HepG2 (cell line): ENCODE data around the gene GCDH. TPM values are rescaled to one million over a fixed set of nuclear protein-coding genes. Genes with fewer than 3 reads are reported as not detected.

ENCODE experiments used
- HDAC1 ChIP-seq: sonication (generic); formaldehyde crosslinking; IDR thresholded peaks from 2 replicates; pipeline ENCODE4 v1.5.1; 2020; ENCODE audit warnings: mild to moderate bottlenecking, missing genetic modification reagents
- KAT8 ChIP-seq: IDR thresholded peaks from 2 replicates; pipeline ENCODE4 v1.6.1; 2016; ENCODE audit warnings: missing genetic modification reagents, missing compliant biosample characterization
- KDM1A ChIP-seq: IDR thresholded peaks from 2 replicates; pipeline ENCODE4 v1.6.1; 2016; ENCODE audit warnings: missing compliant biosample characterization
- PCBP2 ChIP-seq: fragments of 200-400 bp; formaldehyde crosslinking; optimal IDR thresholded peaks from 2 replicates; pipeline ENCODE3; 2018; ENCODE audit warnings: low read length, low read depth; ENCODE audit not compliant: poor library complexity, severe bottlenecking
- POLR2A ChIP-seq, 2 experiments: IDR thresholded peaks; 2 replicates each; pipeline ENCODE4 v1.6.1; 2011; ENCODE audit warnings: low read depth in 2 of 2, low read length in 2 of 2, mild to moderate bottlenecking in 1 of 2, moderate library complexity in 1 of 2; ENCODE audit not compliant: insufficient read depth in 1 of 2
- RFXAP ChIP-seq: sonication (generic); formaldehyde crosslinking; IDR thresholded peaks from 2 replicates; pipeline ENCODE4 v1.4.0; 2020; ENCODE audit warnings: missing genetic modification reagents, borderline replicate concordance
- SMYD3 ChIP-seq: sonication (generic); formaldehyde crosslinking; IDR thresholded peaks from 2 replicates; pipeline ENCODE4 v1.8.1; 2023; ENCODE audit warnings: mild to moderate bottlenecking, missing genetic modification reagents
- ZNF256 ChIP-seq: sonication (generic); formaldehyde crosslinking; conservative IDR thresholded peaks from 2 replicates; pipeline ENCODE4 v1.4.0; 2020; ENCODE audit warnings: missing genetic modification reagents
- ZNF781 ChIP-seq: sonication (generic); formaldehyde crosslinking; IDR thresholded peaks from 2 replicates; pipeline ENCODE4 v1.5.1; 2020; ENCODE audit warnings: borderline replicate concordance, mild to moderate bottlenecking, missing genetic modification reagents; ENCODE audit errors: not compliant biosample characterization
- polyA plus RNA-seq, 8 experiments: library from polyadenylated mRNA; depleted of rRNA in 3 of 8; stranded (reverse) in 7 of 8; unstranded in 1 of 8; fragments of >200 nt; fragmentation: Illumina TruSeq in 4 of 8; extraction: Trizol in 4 of 8; gene quantifications; 2 replicates each; pipeline versions ENCODE4 v1.2.1 to v1.2.3, GENCODE V29; 2011 to 2016; ENCODE audit warnings: low read depth in 4 of 8, missing spikeins in 1 of 8, mixed read lengths in 1 of 8; ENCODE audit not compliant: insufficient read depth in 1 of 8
- total RNA-seq, 5 experiments: library from RNA; depleted of rRNA; stranded (reverse); fragments of >200 nt; fragmentation: Illumina TruSeq; extraction: Trizol; gene quantifications; 2 replicates each; pipeline ENCODE4 v1.2.3, GENCODE V29; 2016; ENCODE audit warnings: low read depth in 1 of 5
- TF ChIP-seq, protein P1 (sequence below): sonication (generic); formaldehyde crosslinking; IDR thresholded peaks from 2 replicates; pipeline ENCODE4 v1.4.0; 2020; ENCODE audit warnings: missing genetic modification reagents
- TF ChIP-seq, protein P2 (sequence below): sonication (generic); formaldehyde crosslinking; IDR thresholded peaks from 2 replicates; pipeline ENCODE4 v1.5.0; 2020; ENCODE audit warnings: missing genetic modification reagents, mild to moderate bottlenecking, borderline replicate concordance
- TF ChIP-seq, protein P3 (sequence below): sonication (generic); formaldehyde crosslinking; IDR thresholded peaks from 2 replicates; pipeline ENCODE4 v1.4.0; 2020; ENCODE audit warnings: missing genetic modification reagents
- TF ChIP-seq, protein P4 (sequence below): sonication (generic); formaldehyde crosslinking; IDR thresholded peaks from 2 replicates; pipeline ENCODE4 v1.4.0; 2020; ENCODE audit warnings: mild to moderate bottlenecking, low read depth, missing genetic modification reagents
- TF ChIP-seq, protein P5 (sequence below): sonication (generic); formaldehyde crosslinking; IDR thresholded peaks from 2 replicates; pipeline ENCODE4 v1.5.0; 2020; ENCODE audit warnings: missing genetic modification reagents

The GCDH gene
- total and polyA plus RNA-seq, 2 of the 13 experiments (the other 11 are each of a cell fraction or from before 2014, with no cell fraction given) = 15.1 to 38.0 TPM

DNA sequence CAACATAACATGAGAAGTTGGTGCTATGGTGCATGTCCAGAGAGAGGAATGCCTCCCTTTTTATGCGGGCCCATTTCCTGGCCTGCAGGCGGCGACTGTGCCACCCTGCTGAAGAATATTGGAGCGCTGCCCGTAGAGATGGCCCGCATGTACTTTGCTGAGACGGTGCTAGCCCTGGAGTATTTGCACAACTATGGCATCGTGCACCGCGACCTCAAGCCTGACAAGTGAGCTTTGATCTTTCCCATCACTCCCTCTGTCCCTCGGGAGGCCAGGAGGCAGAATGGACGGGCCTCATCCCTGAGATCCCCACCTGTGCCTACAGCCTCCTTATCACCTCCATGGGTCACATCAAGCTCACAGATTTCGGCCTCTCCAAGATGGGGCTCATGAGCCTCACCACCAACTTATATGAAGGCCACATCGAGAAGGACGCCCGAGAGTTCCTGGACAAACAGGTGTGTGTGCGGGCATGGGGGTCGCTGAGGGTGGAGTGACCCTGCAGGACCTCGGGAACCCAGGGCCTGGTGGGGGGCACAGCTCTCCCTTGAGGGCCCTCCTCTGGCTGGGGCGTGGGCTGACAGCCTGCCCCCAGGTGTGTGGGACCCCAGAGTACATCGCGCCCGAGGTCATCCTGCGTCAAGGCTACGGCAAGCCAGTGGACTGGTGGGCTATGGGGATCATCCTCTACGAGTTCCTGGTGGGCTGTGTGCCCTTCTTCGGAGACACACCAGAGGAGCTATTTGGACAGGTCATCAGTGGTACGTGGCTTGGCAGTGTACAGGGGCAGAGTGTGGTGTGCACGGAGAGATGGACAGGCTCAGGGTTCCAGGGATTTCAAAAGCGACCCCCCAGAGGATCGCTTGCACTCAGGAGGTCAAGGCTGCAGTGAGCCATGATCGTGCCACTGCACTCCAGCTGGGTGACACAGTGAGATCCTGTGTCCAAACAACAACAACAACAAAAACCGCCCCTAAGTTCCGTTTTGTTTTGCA is 25.9 kb upstream of the GCDH start (continued):
- TF ChIP-seq, protein P1, sequence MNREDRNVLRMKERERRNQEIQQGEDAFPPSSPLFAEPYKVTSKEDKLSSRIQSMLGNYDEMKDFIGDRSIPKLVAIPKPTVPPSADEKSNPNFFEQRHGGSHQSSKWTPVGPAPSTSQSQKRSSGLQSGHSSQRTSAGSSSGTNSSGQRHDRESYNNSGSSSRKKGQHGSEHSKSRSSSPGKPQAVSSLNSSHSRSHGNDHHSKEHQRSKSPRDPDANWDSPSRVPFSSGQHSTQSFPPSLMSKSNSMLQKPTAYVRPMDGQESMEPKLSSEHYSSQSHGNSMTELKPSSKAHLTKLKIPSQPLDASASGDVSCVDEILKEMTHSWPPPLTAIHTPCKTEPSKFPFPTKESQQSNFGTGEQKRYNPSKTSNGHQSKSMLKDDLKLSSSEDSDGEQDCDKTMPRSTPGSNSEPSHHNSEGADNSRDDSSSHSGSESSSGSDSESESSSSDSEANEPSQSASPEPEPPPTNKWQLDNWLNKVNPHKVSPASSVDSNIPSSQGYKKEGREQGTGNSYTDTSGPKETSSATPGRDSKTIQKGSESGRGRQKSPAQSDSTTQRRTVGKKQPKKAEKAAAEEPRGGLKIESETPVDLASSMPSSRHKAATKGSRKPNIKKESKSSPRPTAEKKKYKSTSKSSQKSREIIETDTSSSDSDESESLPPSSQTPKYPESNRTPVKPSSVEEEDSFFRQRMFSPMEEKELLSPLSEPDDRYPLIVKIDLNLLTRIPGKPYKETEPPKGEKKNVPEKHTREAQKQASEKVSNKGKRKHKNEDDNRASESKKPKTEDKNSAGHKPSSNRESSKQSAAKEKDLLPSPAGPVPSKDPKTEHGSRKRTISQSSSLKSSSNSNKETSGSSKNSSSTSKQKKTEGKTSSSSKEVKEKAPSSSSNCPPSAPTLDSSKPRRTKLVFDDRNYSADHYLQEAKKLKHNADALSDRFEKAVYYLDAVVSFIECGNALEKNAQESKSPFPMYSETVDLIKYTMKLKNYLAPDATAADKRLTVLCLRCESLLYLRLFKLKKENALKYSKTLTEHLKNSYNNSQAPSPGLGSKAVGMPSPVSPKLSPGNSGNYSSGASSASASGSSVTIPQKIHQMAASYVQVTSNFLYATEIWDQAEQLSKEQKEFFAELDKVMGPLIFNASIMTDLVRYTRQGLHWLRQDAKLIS (CRISPR knock-in tag) = no peak
- TF ChIP-seq, protein P2, sequence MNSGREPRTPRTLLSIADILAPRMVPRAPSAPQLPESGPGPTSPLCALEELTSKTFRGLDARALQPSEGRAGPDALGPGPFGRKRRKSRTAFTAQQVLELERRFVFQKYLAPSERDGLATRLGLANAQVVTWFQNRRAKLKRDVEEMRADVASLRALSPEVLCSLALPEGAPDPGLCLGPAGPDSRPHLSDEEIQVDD = no peak
- TF ChIP-seq HDAC1 (peak; percentile 37), ZNF781 (peak; percentile 38), ZNF256 (CRISPR knock-in tag) (0 out of 2 replicates have a peak, but pooled peaks have one; percentile 40), PCBP2 (no peak), KDM1A (CRISPR knock-in tag) (0 out of 2 replicates have a peak, but pooled peaks have one; percentile 34), RFXAP (CRISPR knock-in tag) (peak; percentile 43; the same call in 1 of the 2 replicates), KAT8 (CRISPR knock-in tag) (peak; percentile 59; the same call in 1 of the 2 replicates), SMYD3 (CRISPR knock-in tag) (no peak), POLR2A (IDR thresholded peaks at IDR 0.05; ENCODE audit: insufficient read depth in 1 of 2, low read depth in 2 of 2, low read length in 2 of 2) (peak in 1 of 2 experiments; percentile 36; a peak in 1 of 4 replicates)
- TF ChIP-seq, protein P3, sequence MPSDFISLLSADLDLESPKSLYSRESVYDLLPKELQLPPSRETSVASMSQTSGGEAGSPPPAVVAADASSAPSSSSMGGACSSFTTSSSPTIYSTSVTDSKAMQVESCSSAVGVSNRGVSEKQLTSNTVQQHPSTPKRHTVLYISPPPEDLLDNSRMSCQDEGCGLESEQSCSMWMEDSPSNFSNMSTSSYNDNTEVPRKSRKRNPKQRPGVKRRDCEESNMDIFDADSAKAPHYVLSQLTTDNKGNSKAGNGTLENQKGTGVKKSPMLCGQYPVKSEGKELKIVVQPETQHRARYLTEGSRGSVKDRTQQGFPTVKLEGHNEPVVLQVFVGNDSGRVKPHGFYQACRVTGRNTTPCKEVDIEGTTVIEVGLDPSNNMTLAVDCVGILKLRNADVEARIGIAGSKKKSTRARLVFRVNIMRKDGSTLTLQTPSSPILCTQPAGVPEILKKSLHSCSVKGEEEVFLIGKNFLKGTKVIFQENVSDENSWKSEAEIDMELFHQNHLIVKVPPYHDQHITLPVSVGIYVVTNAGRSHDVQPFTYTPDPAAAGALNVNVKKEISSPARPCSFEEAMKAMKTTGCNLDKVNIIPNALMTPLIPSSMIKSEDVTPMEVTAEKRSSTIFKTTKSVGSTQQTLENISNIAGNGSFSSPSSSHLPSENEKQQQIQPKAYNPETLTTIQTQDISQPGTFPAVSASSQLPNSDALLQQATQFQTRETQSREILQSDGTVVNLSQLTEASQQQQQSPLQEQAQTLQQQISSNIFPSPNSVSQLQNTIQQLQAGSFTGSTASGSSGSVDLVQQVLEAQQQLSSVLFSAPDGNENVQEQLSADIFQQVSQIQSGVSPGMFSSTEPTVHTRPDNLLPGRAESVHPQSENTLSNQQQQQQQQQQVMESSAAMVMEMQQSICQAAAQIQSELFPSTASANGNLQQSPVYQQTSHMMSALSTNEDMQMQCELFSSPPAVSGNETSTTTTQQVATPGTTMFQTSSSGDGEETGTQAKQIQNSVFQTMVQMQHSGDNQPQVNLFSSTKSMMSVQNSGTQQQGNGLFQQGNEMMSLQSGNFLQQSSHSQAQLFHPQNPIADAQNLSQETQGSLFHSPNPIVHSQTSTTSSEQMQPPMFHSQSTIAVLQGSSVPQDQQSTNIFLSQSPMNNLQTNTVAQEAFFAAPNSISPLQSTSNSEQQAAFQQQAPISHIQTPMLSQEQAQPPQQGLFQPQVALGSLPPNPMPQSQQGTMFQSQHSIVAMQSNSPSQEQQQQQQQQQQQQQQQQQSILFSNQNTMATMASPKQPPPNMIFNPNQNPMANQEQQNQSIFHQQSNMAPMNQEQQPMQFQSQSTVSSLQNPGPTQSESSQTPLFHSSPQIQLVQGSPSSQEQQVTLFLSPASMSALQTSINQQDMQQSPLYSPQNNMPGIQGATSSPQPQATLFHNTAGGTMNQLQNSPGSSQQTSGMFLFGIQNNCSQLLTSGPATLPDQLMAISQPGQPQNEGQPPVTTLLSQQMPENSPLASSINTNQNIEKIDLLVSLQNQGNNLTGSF (CRISPR knock-in tag) = no peak
- TF ChIP-seq, protein P4, sequence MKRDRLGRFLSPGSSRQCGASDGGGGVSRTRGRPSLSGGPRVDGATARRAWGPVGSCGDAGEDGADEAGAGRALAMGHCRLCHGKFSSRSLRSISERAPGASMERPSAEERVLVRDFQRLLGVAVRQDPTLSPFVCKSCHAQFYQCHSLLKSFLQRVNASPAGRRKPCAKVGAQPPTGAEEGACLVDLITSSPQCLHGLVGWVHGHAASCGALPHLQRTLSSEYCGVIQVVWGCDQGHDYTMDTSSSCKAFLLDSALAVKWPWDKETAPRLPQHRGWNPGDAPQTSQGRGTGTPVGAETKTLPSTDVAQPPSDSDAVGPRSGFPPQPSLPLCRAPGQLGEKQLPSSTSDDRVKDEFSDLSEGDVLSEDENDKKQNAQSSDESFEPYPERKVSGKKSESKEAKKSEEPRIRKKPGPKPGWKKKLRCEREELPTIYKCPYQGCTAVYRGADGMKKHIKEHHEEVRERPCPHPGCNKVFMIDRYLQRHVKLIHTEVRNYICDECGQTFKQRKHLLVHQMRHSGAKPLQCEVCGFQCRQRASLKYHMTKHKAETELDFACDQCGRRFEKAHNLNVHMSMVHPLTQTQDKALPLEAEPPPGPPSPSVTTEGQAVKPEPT (CRISPR knock-in tag) = no peak
- TF ChIP-seq, protein P5, sequence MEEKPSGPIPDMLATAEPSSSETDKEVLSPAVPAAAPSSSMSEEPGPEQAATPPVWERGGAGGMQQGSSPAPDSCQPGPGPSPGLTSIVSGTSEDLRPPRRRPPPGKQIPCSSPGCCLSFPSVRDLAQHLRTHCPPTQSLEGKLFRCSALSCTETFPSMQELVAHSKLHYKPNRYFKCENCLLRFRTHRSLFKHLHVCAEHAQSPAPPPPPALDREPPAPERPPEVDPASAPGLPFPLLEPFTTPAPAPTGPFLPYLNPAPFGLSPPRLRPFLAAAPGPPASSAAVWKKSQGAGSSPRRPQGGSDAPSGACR (CRISPR knock-in tag) = 0 out of 2 replicates have a peak, but pooled peaks have one; percentile 2
